ENCODE measurements around the gene NOTCH2.

Gene NOTCH2

GRCh38 chr1:119908661-119909060 lies 160.8 kb downstream of the NOTCH2 start:
- Histone ChIP-seq H3K9me3 (no peaks in the 10 kb centered on the region), H3K4me1 (no peaks in the 10 kb centered on the region), H3K27me3 (ENCODE audit: low read depth) (no peaks in the 10 kb centered on the region), H3K4me3 (no peak overlapping the region), H3K36me3 (replicated peaks) (no peaks in the 10 kb centered on the region)
- DNase-seq (ENCODE audit: low spot score in 2 of 2), result no peak
- in situ Hi-C loops (cut with MboI; ENCODE audit: low sequenced_read_pairs), result no loop called here

- Histone ChIP-seq H3K4me3 (no peak overlapping the region), H3K36me3 (replicated peaks) (no peaks in the 10 kb centered on the region), H3K9me3 (no peaks in the 10 kb centered on the region), H3K4me1 (no peaks in the 10 kb centered on the region), H3K27me3 (ENCODE audit: low read depth) (no peaks in the 10 kb centered on the region)
- no peak for DNase-seq (ENCODE audit: low spot score in 2 of 2)
- in situ Hi-C loops (cut with MboI; ENCODE audit: low sequenced_read_pairs), result no loop called here
These were observed 162.4 kb downstream of the NOTCH2 start for GRCh38 chr1:119906927-119907652.

GRCh38 chr1:119903443-119903835 lies 166.0 kb downstream of the NOTCH2 start:
- no peak overlapping the region for H3K4me3 ChIP-seq
- H3K27me3 ChIP-seq (ENCODE audit: low read depth), result no peaks in the 10 kb centered on the region
- in situ Hi-C loops (cut with MboI; ENCODE audit: low sequenced_read_pairs), result no loop called here
- H3K9me3 ChIP-seq, result no peaks in the 10 kb centered on the region
- DNase-seq (ENCODE audit: low spot score in 2 of 2), result no peak
- H3K36me3 ChIP-seq (replicated peaks), result no peaks in the 10 kb centered on the region
- peaks cover 8% of the 10 kb centered on the region for H3K4me1 ChIP-seq

- no peaks in the 10 kb centered on the region for H3K9me3 ChIP-seq
- H3K27me3 ChIP-seq (ENCODE audit: low read depth), result no peaks in the 10 kb centered on the region
- H3K4me3 ChIP-seq, result no peak overlapping the region
- H3K4me1 ChIP-seq, result peaks cover 8% of the 10 kb centered on the region
- no peaks in the 10 kb centered on the region for H3K36me3 ChIP-seq (replicated peaks)
- in situ Hi-C loops (cut with MboI; ENCODE audit: low sequenced_read_pairs), result no loop called here
- no peak for DNase-seq (ENCODE audit: low spot score in 2 of 2)
These were observed 166.6 kb downstream of the NOTCH2 start for GRCh38 chr1:119902775-119903442.

- no peaks in the 10 kb centered on the region for H3K36me3 ChIP-seq (replicated peaks)
- H3K27me3 ChIP-seq (ENCODE audit: low read depth), result no peaks in the 10 kb centered on the region
- in situ Hi-C loops (cut with MboI; ENCODE audit: low sequenced_read_pairs), result loop anchor here (10.0 kb wide), 1 partner anchor 46 kb away; no protein-coding TSS in a partner anchor
- no peaks in the 10 kb centered on the region for H3K9me3 ChIP-seq
- peak; percentile 10 to 59 for DNase-seq (ENCODE audit: low spot score in 2 of 2)
- peaks cover 8% of the 10 kb centered on the region for H3K4me1 ChIP-seq
- H3K4me3 ChIP-seq, result no peak overlapping the region
These were observed 170.3 kb downstream of the NOTCH2 start for GRCh38 chr1:119898981-119899720.

GRCh38 chr1:119898530-119898929 lies 170.9 kb downstream of the NOTCH2 start:
- H3K36me3 ChIP-seq (replicated peaks), result no peaks in the 10 kb centered on the region
- peaks cover 8% of the 10 kb centered on the region for H3K4me1 ChIP-seq
- H3K9me3 ChIP-seq, result no peaks in the 10 kb centered on the region
- in situ Hi-C loops (cut with MboI; ENCODE audit: low sequenced_read_pairs), result loop anchor here (10.0 kb wide), 1 partner anchor 46 kb away; no protein-coding TSS in a partner anchor
- no peak overlapping the region for H3K4me3 ChIP-seq
- no peaks in the 10 kb centered on the region for H3K27me3 ChIP-seq (ENCODE audit: low read depth)
- no peak for DNase-seq (ENCODE audit: low spot score in 2 of 2)

GRCh38 chr1:119896303-119896702 lies 173.2 kb downstream of the NOTCH2 start, which contains the start of gene ADAM30:
Gene ADAM30, minus strand, starts transcription at chr1:119896515. Its CDS starts 179 bp downstream, at chr1:119896336.
- Histone ChIP-seq H3K27me3 (ENCODE audit: low read depth) (no peaks in the 10 kb centered on the region), H3K4me3 (no peak within 1 kb of the TSS), H3K36me3 (replicated peaks) (no peaks in the 10 kb centered on the region), H3K9me3 (no peaks in the 10 kb centered on the region), H3K4me1 (peaks cover 8% of the 10 kb centered on the region)
- in situ Hi-C loops (cut with MboI; ENCODE audit: low sequenced_read_pairs), result loop anchor here (10.0 kb wide), 1 partner anchor 48 kb away; no protein-coding TSS in a partner anchor
- DNase-seq (ENCODE audit: low spot score in 2 of 2), result no peak

- Histone ChIP-seq H3K27me3 (ENCODE audit: low read depth) (no peaks in the 10 kb centered on the region), H3K9me3 (no peaks in the 10 kb centered on the region), H3K4me3 (no peak overlapping the region), H3K4me1 (peaks cover 8% of the 10 kb centered on the region), H3K36me3 (replicated peaks) (no peaks in the 10 kb centered on the region)
- DNase-seq (ENCODE audit: low spot score in 2 of 2), result no peak
- in situ Hi-C loops (cut with MboI; ENCODE audit: low sequenced_read_pairs), result loop anchor here (10.0 kb wide), 1 partner anchor 50 kb away; no protein-coding TSS in a partner anchor
These were observed 174.4 kb downstream of the NOTCH2 start for GRCh38 chr1:119895102-119895501.

GRCh38 chr1:119893827-119894700 lies 175.4 kb downstream of the NOTCH2 start:
- Histone ChIP-seq H3K9me3 (no peaks in the 10 kb centered on the region), H3K4me3 (no peak overlapping the region), H3K4me1 (peaks cover 4% of the 10 kb centered on the region), H3K36me3 (replicated peaks) (no peaks in the 10 kb centered on the region), H3K27me3 (ENCODE audit: low read depth) (no peaks in the 10 kb centered on the region)
- DNase-seq (ENCODE audit: low spot score in 2 of 2), result no peak
- in situ Hi-C loops (cut with MboI; ENCODE audit: low sequenced_read_pairs), result loop anchor here (10.0 kb wide), 1 partner anchor 51 kb away; no protein-coding TSS in a partner anchor

GRCh38 chr1:119893238-119893791 lies 176.1 kb downstream of the NOTCH2 start:
- Histone ChIP-seq H3K36me3 (replicated peaks) (no peaks in the 10 kb centered on the region), H3K4me1 (no peaks in the 10 kb centered on the region), H3K9me3 (peaks cover 4% of the 10 kb centered on the region; the same call in 1 of the 2 replicates), H3K4me3 (no peak overlapping the region), H3K27me3 (ENCODE audit: low read depth) (no peaks in the 10 kb centered on the region)
- DNase-seq (ENCODE audit: low spot score in 2 of 2), result no peak
- in situ Hi-C loops (cut with MboI; ENCODE audit: low sequenced_read_pairs), result loop anchor here (10.0 kb wide), 1 partner anchor 51 kb away; no protein-coding TSS in a partner anchor

GRCh38 chr1:119891386-119891785 lies 178.1 kb downstream of the NOTCH2 start:
- Histone ChIP-seq H3K4me1 (no peaks in the 10 kb centered on the region), H3K36me3 (replicated peaks) (no peaks in the 10 kb centered on the region), H3K4me3 (no peak overlapping the region), H3K27me3 (ENCODE audit: low read depth) (no peaks in the 10 kb centered on the region), H3K9me3 (peaks cover 12% of the 10 kb centered on the region; the same call in 1 of the 2 replicates)
- in situ Hi-C loops (cut with MboI; ENCODE audit: low sequenced_read_pairs), result loop anchor here (10.0 kb wide), 1 partner anchor 53 kb away; no protein-coding TSS in a partner anchor
- no peak for DNase-seq (ENCODE audit: low spot score in 2 of 2)

- H3K9me3 ChIP-seq, result peaks cover 12% of the 10 kb centered on the region; the same call in 1 of the 2 replicates
- H3K4me3 ChIP-seq, result no peak overlapping the region
- no peak for DNase-seq (ENCODE audit: low spot score in 2 of 2)
- H3K36me3 ChIP-seq (replicated peaks), result no peaks in the 10 kb centered on the region
- no peaks in the 10 kb centered on the region for H3K4me1 ChIP-seq
- in situ Hi-C loops (cut with MboI; ENCODE audit: low sequenced_read_pairs), result no loop called here
- peaks cover 10% of the 10 kb centered on the region for H3K27me3 ChIP-seq (ENCODE audit: low read depth)
These were observed 181.0 kb downstream of the NOTCH2 start for GRCh38 chr1:119888476-119888875.

All from HAP-1 (cell line).